OCI-LY3 (cell line): Measurements from ENCODE around the gene NDUFA8.

ENCODE experiments used
- EZH2phosphoT487 ChIP-seq: fragments of 200-600 bp; shearing (Covaris generic); IDR thresholded peaks from 2 replicates; pipeline ENCODE4 v1.6.1; 2018; ENCODE audit warnings: antibody characterized with exemption, mixed run types, low read depth
- TF ChIP-seq, protein P1 (sequence below): fragments of 200-600, 300-600 bp; sonication (generic); IDR thresholded peaks from 2 replicates; pipeline ENCODE4 v1.5.1; 2014; ENCODE audit warnings: antibody characterized with exemption, low read length, low read depth

DNA sequence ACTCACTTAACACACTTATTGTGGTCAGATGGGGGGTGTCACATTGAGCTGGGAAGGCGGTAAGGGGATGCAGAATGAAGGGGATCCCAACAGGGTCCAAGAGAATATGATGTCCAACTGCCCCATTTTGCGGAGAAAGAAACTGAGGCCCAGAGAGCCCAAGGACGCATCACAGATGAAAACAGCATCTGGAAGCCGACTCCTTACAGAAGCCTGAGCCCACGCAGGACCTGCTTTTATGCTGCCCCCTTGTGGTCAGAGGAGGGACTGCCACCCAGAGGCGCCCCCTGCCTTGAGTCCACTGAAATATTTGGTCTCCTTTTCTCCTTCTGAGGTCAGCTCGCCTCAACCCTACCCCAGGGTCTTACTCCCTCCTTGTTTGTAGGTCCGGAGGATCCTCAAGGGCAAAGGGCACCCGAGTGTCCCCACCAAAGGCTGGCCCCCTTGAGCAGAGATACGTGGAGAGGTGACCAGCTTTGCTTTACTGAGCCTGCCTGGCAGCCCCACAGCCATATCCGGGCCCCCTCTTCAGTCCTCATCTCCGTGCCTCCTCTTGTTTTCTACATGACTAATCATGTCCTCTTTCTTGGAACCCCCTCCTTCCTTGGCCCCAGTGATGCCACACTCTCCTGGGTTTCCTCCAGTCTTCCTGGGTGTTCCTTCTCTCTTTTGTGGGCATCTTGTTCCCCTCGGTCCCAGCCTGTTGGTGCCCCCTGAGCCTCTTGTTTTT, 36.5 kb downstream of the NDUFA8 start:
- TF ChIP-seq, protein P1, sequence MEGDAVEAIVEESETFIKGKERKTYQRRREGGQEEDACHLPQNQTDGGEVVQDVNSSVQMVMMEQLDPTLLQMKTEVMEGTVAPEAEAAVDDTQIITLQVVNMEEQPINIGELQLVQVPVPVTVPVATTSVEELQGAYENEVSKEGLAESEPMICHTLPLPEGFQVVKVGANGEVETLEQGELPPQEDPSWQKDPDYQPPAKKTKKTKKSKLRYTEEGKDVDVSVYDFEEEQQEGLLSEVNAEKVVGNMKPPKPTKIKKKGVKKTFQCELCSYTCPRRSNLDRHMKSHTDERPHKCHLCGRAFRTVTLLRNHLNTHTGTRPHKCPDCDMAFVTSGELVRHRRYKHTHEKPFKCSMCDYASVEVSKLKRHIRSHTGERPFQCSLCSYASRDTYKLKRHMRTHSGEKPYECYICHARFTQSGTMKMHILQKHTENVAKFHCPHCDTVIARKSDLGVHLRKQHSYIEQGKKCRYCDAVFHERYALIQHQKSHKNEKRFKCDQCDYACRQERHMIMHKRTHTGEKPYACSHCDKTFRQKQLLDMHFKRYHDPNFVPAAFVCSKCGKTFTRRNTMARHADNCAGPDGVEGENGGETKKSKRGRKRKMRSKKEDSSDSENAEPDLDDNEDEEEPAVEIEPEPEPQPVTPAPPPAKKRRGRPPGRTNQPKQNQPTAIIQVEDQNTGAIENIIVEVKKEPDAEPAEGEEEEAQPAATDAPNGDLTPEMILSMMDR, result peak; percentile 100
- TF ChIP-seq EZH2phosphoT487, result no peak
